K562 (cell line): ENCODE results near the gene SKIC8. TPM values are rescaled to one million over a fixed set of nuclear protein-coding genes. Genes with fewer than 3 reads are reported as not detected.

ENCODE experiments used
- CEBPB ChIP-seq: fragments of 450-650 bp; IDR thresholded peaks from 2 replicates; pipeline ENCODE4 v1.6.1; 2016; ENCODE audit warnings: missing genetic modification characterization, missing compliant biosample characterization
- CHD2 ChIP-seq: IDR thresholded peaks from 2 replicates; pipeline ENCODE4 v1.6.1; 2011; ENCODE audit warnings: low read depth, low read length
- DLX4 ChIP-seq: fragments of 250-450 bp; sonication (Bioruptor Pico); IDR thresholded peaks from 2 replicates; pipeline ENCODE4 v1.6.1; 2021; ENCODE audit warnings: mild to moderate bottlenecking
- FOSL1 ChIP-seq: fragments of 200-800 bp; sonication (Bioruptor generic); conservative IDR thresholded peaks from 2 replicates; pipeline ENCODE4 v1.6.1; 2016; ENCODE audit warnings: missing genetic modification characterization, missing compliant biosample characterization
- GTF2F1 ChIP-seq: IDR thresholded peaks from 2 replicates; pipeline ENCODE4 v1.6.1; 2011; ENCODE audit warnings: low read depth, low read length, improper control_type of control experiment
- IRF2 ChIP-seq: sonication (generic); formaldehyde crosslinking; IDR thresholded peaks from 2 replicates; pipeline ENCODE4 v1.8.1; 2022; ENCODE audit warnings: mild to moderate bottlenecking, missing genetic modification reagents
- MAZ ChIP-seq, 2 experiments: fragments of 450-650 bp in 1 of 2; sonication (generic) in 1 of 2; formaldehyde crosslinking; IDR thresholded peaks in 1 of 2; conservative IDR thresholded peaks in 1 of 2; 2 replicates each; pipeline versions ENCODE4 v1.4.0 to v1.5.0; 2020; ENCODE audit warnings: mild to moderate bottlenecking in 1 of 2, missing genetic modification reagents in 1 of 2
- PCBP1 ChIP-seq: fragments of 200-400 bp; formaldehyde crosslinking; IDR thresholded peaks from 2 replicates; pipeline ENCODE4 v1.6.1; 2018; ENCODE audit warnings: mild to moderate bottlenecking, low read depth, low read length; ENCODE audit not compliant: poor library complexity, severe bottlenecking
- RBBP5 ChIP-seq: fragments of 200-600 bp; sonication (generic); IDR thresholded peaks from 2 replicates; pipeline ENCODE4 v1.6.1; 2012; ENCODE audit warnings: borderline replicate concordance, mild to moderate bottlenecking, low read length, control low read depth, inconsistent platforms; ENCODE audit not compliant: insufficient read depth, poor library complexity, severe bottlenecking
- RCOR1 ChIP-seq, 2 experiments: IDR thresholded peaks; 2 replicates each; pipeline ENCODE4 v1.6.1; 2012; ENCODE audit warnings: low read depth in 2 of 2, low read length in 2 of 2, borderline replicate concordance in 1 of 2, improper control_type of control experiment in 1 of 2
- SMARCA4 ChIP-seq: fragments of 450-650 bp; IDR thresholded peaks from 2 replicates; pipeline ENCODE4 v1.6.1; 2016
- ZBTB49 ChIP-seq: sonication (generic); formaldehyde crosslinking; IDR thresholded peaks from 2 replicates; pipeline ENCODE4 v1.8.0; 2022; ENCODE audit warnings: missing genetic modification reagents, mild to moderate bottlenecking, borderline replicate concordance
- ZFP30 ChIP-seq: fragments of 250-450 bp; sonication (Bioruptor Pico); IDR thresholded peaks from 2 replicates; pipeline ENCODE4 v1.8.0; 2022; ENCODE audit warnings: moderate library complexity, mild to moderate bottlenecking, inconsistent platforms, borderline replicate concordance
- ZNF407 ChIP-seq: fragments of 450-650 bp; IDR thresholded peaks from 2 replicates; pipeline ENCODE4 v1.6.1; 2016; ENCODE audit warnings: low read depth
- ZNF431 ChIP-seq: sonication (generic); formaldehyde crosslinking; IDR thresholded peaks from 2 replicates; pipeline ENCODE4 v1.8.0; 2022; ENCODE audit warnings: mild to moderate bottlenecking, missing genetic modification reagents
- polyA plus RNA-seq, 8 experiments: library from polyadenylated mRNA; depleted of rRNA in 4 of 8; stranded (reverse) in 5 of 8; unstranded in 3 of 8; fragments of >200 nt; fragmentation: Nextera tagmentation in 2 of 8; fragmentation: Illumina TruSeq in 1 of 8; extraction: Ambion mirVana in 2 of 8; extraction: Trizol in 1 of 8; gene quantifications; 2 replicates each; pipeline versions ENCODE4 v1.2.1 to v1.2.3, GENCODE V29; 2011 to 2014; ENCODE audit warnings: inconsistent platforms in 1 of 8, missing spikeins in 1 of 8
- total RNA-seq, 7 experiments: library from RNA; depleted of rRNA in 6 of 7; stranded (reverse); fragments of >200 nt in 6 of 7; fragmentation: Illumina TruSeq in 2 of 7; extraction: Trizol in 2 of 7; gene quantifications; 2 replicates each; pipeline versions ENCODE4 v1.2.1 to v1.2.3, GENCODE V29; 2011 to 2021; ENCODE audit warnings: low replicate concordance in 1 of 7

The SKIC8 gene
- total and polyA plus RNA-seq, 9 of the 15 experiments (the other 6 are each of a cell fraction or from before 2014, with no cell fraction given) = 79.5 to 389 (median 146) TPM

- TF ChIP-seq ZBTB49 (CRISPR knock-in tag) (no peak), ZNF407 (no peak), FOSL1 (no peak), RBBP5 (peak; percentile 19), PCBP1 (no peak), MAZ (CRISPR knock-in tag; conservative IDR thresholded peaks at IDR 0.05 in 1 of 2, IDR thresholded peaks at IDR 0.05 in 1 of 2) (peak; percentile 63 to 66; a peak in 3 of 4 replicates), CEBPB (tag) (0 out of 2 replicates have a peak, but pooled peaks have one; percentile 15), SMARCA4 (no peak), DLX4 (CRISPR knock-in tag) (no peak), ZFP30 (CRISPR knock-in tag) (no peak), RCOR1 (IDR thresholded peaks at IDR 0.05; ENCODE audit: borderline replicate concordance in 1 of 2, low read depth in 2 of 2, low read length in 2 of 2) (peak in 1 of 2 experiments; percentile 38; a peak in 1 of 4 replicates), ZNF431 (CRISPR knock-in tag) (no peak), IRF2 (CRISPR knock-in tag) (no peak), GTF2F1 (no peak), CHD2 (no peak)
Measured at GRCh38 chr15:78244101-78244500, 55.3 kb downstream of the SKIC8 start (continued).
